H1 (cell line): ENCODE measurements around the gene NELL1. TPM values are rescaled to one million over a fixed set of nuclear protein-coding genes. Genes with fewer than 3 reads are reported as not detected.

ENCODE experiments used
- CTCF ChIA-PET: fragments of 300-600 bp; sonication (Branson Sonifier 250); formaldehyde crosslinking; loops from one replicate; lab custom pipeline; 2021; ENCODE audit not compliant: partially characterized antibody; lab: Charles Lee
- POLR2A ChIA-PET: fragments of 300-600 bp; sonication (Branson Sonifier 250); formaldehyde crosslinking; loops from one replicate; lab custom pipeline; 2021; ENCODE audit warnings: inconsistent platforms; ENCODE audit not compliant: partially characterized antibody; lab: Charles Lee
- DNase-seq, 2 experiments: peaks; one replicate each; pipeline versions ENCODE4 v3.0.0 to v3.0.0-alpha.2; 2010 to 2022; ENCODE audit warnings: low spot score in 2 of 2, low read depth in 1 of 2, mixed read lengths in 1 of 2
- FAIRE-seq: peaks from 2 replicates; lab custom pipeline; 2011; peaks lifted over from hg19 to GRCh38; lab: Jason Lieb, UNC
- H2AFZ ChIP-seq: 2 replicates; pipeline ENCODE4 v1.8.1; 2012; ENCODE audit warnings: low read length, inconsistent platforms
- H2AK5ac ChIP-seq: 2 replicates; pipeline ENCODE4 v1.6.1; 2013; ENCODE audit warnings: low read depth, low read length
- H2BK120ac ChIP-seq: replicated peaks from 2 replicates; pipeline ENCODE3; 2013; ENCODE audit warnings: low read depth, low read length, inconsistent platforms
- H2BK12ac ChIP-seq: 2 replicates; pipeline ENCODE4 v1.6.1; 2013; ENCODE audit warnings: low read depth, low read length
- H2BK15ac ChIP-seq: 2 replicates; pipeline ENCODE4 v1.6.1; 2013; ENCODE audit warnings: low read length
- H2BK20ac ChIP-seq: 2 replicates; pipeline ENCODE4 v1.6.1; 2013; ENCODE audit warnings: low read length
- H2BK5ac ChIP-seq: 2 replicates; pipeline ENCODE4 v1.6.1; 2013; ENCODE audit warnings: low read depth, low read length
- H3K14ac ChIP-seq: 2 replicates; pipeline ENCODE4 v1.6.1; 2013; ENCODE audit warnings: inconsistent platforms; ENCODE audit not compliant: insufficient read length
- H3K18ac ChIP-seq: 2 replicates; pipeline ENCODE4 v1.6.1; 2013; ENCODE audit warnings: low read length; ENCODE audit errors: extremely low read depth
- H3K23ac ChIP-seq: 2 replicates; pipeline ENCODE4 v1.6.1; 2013; ENCODE audit warnings: inconsistent platforms; ENCODE audit not compliant: insufficient read length
- H3K23me2 ChIP-seq: 2 replicates; pipeline ENCODE4 v1.6.1; 2013; ENCODE audit warnings: low read depth, low read length
- H3K27ac ChIP-seq: 2 replicates; pipeline ENCODE4 v1.6.1; 2011; ENCODE audit warnings: low read depth, low read length, inconsistent platforms
- H3K27me3 ChIP-seq, 4 experiments: replicated peaks in 1 of 4; 1 replicate in 1 of 4; 2 replicates in 3 of 4; pipeline versions ENCODE4 v1.6.1 to v1.8.1; 2011 to 2013; ENCODE audit warnings: low read length in 3 of 4, mild to moderate bottlenecking in 3 of 4, inconsistent platforms in 2 of 4, mixed read lengths in 2 of 4, moderate library complexity in 1 of 4; ENCODE audit not compliant: control insufficient read depth in 3 of 4, insufficient read depth in 3 of 4; ENCODE audit errors: extremely low read depth in 1 of 4
- H3K36me3 ChIP-seq, 4 experiments: 2 replicates each; pipeline versions ENCODE4 v1.6.1 to v1.8.1; 2011 to 2013; ENCODE audit warnings: mild to moderate bottlenecking in 4 of 4, low read length in 3 of 4, moderate library complexity in 2 of 4, control low read depth in 1 of 4, inconsistent platforms in 1 of 4; ENCODE audit not compliant: insufficient read depth in 4 of 4, control insufficient read depth in 2 of 4
- H3K4ac ChIP-seq: replicated peaks from 2 replicates; pipeline ENCODE3; 2013; ENCODE audit warnings: low read length, low read depth, mixed read lengths, inconsistent platforms; ENCODE audit not compliant: insufficient read length
- H3K4me1 ChIP-seq, 4 experiments: replicated peaks in 1 of 4; 1 replicate in 1 of 4; 2 replicates in 3 of 4; pipeline versions ENCODE4 v1.6.1 to v1.8.1; 2011 to 2013; ENCODE audit warnings: low read length in 3 of 4, inconsistent platforms in 2 of 4, mixed read lengths in 1 of 4; ENCODE audit not compliant: insufficient read depth in 4 of 4, control insufficient read depth in 3 of 4
- H3K4me2 ChIP-seq, 2 experiments: 2 replicates each; pipeline versions ENCODE4 v1.6.1 to v1.8.1; 2011 to 2013; ENCODE audit warnings: low read depth in 2 of 2, low read length in 2 of 2, control low read depth in 1 of 2, inconsistent platforms in 1 of 2, mild to moderate bottlenecking in 1 of 2; ENCODE audit not compliant: insufficient read depth in 1 of 2
- H3K4me3 ChIP-seq, 4 experiments: fragments of 200-600, 300-600 bp in 1 of 4; sonication (generic), shearing (Covaris generic), sonication (Bioruptor Twin) in 1 of 4; 2 replicates each; pipeline versions ENCODE4 v1.5.1 to v1.8.1; 2011 to 2016; ENCODE audit warnings: low read length in 4 of 4, low read depth in 3 of 4, control low read depth in 2 of 4, inconsistent platforms in 2 of 4, mild to moderate bottlenecking in 2 of 4, mixed read lengths in 1 of 4, moderate library complexity in 1 of 4; ENCODE audit not compliant: insufficient read depth in 2 of 4; ENCODE audit errors: extremely low read depth in 1 of 4
- H3K56ac ChIP-seq: replicated peaks from 2 replicates; pipeline ENCODE3; 2013; ENCODE audit warnings: low read depth, mild to moderate bottlenecking, mixed read lengths, low read length, inconsistent platforms; ENCODE audit not compliant: insufficient read length
- H3K79me1 ChIP-seq: 2 replicates; pipeline ENCODE4 v1.6.1; 2013; ENCODE audit warnings: low read depth, low read length, control low read depth
- H3K79me2 ChIP-seq, 2 experiments: 2 replicates each; pipeline versions ENCODE4 v1.6.1 to v1.8.1; 2012 to 2013; ENCODE audit warnings: low read length in 2 of 2, mild to moderate bottlenecking in 2 of 2, inconsistent platforms in 1 of 2; ENCODE audit not compliant: insufficient read depth in 2 of 2, control insufficient read depth in 1 of 2
- H3K9ac ChIP-seq, 4 experiments: replicated peaks in 1 of 4; 1 replicate in 1 of 4; 2 replicates in 3 of 4; pipeline versions ENCODE4 v1.6.1 to v1.8.1; 2011 to 2013; ENCODE audit warnings: low read depth in 3 of 4, low read length in 3 of 4, control low read depth in 2 of 4, mild to moderate bottlenecking in 2 of 4, moderate library complexity in 2 of 4, inconsistent platforms in 1 of 4; ENCODE audit errors: extremely low read depth in 1 of 4
- H3K9me3 ChIP-seq, 2 experiments: 2 replicates each; pipeline versions ENCODE4 v1.6.1 to v1.8.1; 2012 to 2013; ENCODE audit warnings: mild to moderate bottlenecking in 2 of 2, moderate library complexity in 2 of 2, control low read depth in 1 of 2, inconsistent platforms in 1 of 2, low read depth in 1 of 2, low read length in 1 of 2, mixed read lengths in 1 of 2; ENCODE audit not compliant: insufficient read depth in 2 of 2
- H4K20me1 ChIP-seq, 2 experiments: replicated peaks in 1 of 2; 2 replicates each; pipeline versions ENCODE3 to v1.8.1; 2011 to 2013; ENCODE audit warnings: inconsistent platforms in 2 of 2, low read length in 2 of 2, mild to moderate bottlenecking in 1 of 2; ENCODE audit not compliant: insufficient read depth in 2 of 2, control insufficient read depth in 1 of 2
- H4K5ac ChIP-seq: 2 replicates; pipeline ENCODE4 v1.6.1; 2013; ENCODE audit warnings: low read length, low read depth, mixed read lengths, inconsistent platforms; ENCODE audit not compliant: insufficient read length
- H4K8ac ChIP-seq: 2 replicates; pipeline ENCODE4 v1.8.0; 2013; ENCODE audit warnings: mild to moderate bottlenecking, moderate library complexity, low read length, inconsistent platforms; ENCODE audit not compliant: insufficient read depth; ENCODE audit errors: extremely low read depth
- H4K91ac ChIP-seq: replicated peaks from 2 replicates; pipeline ENCODE3; 2013; ENCODE audit warnings: low read length, mixed read lengths, inconsistent platforms; ENCODE audit not compliant: insufficient read length
- ATF3 ChIP-seq: IDR thresholded peaks from 2 replicates; pipeline ENCODE4 v1.6.1; 2011; ENCODE audit warnings: low read depth, mild to moderate bottlenecking, low read length; ENCODE audit not compliant: insufficient read depth
- CBX5 ChIP-seq: fragments of 300-800, 300-1000 bp; sonication (generic); IDR thresholded peaks from 2 replicates; pipeline ENCODE4 v1.7.1; 2016; ENCODE audit warnings: antibody characterized with exemption, low read length, low read depth
- CBX8 ChIP-seq: fragments of 300-800, 300-1000 bp; sonication (generic); IDR thresholded peaks from 2 replicates; pipeline ENCODE4 v1.7.1; 2016; ENCODE audit warnings: low read depth, low read length, borderline replicate concordance
- CEBPB ChIP-seq: IDR thresholded peaks from 2 replicates; pipeline ENCODE4 v1.6.1; 2012; ENCODE audit warnings: low read depth, low read length
- CTBP2 ChIP-seq: IDR thresholded peaks from 2 replicates; pipeline ENCODE4 v1.7.0; 2011; ENCODE audit warnings: borderline replicate concordance, mild to moderate bottlenecking, moderate library complexity, mixed read lengths, low read length; ENCODE audit not compliant: insufficient read depth, insufficient read length
- EGR1 ChIP-seq: IDR thresholded peaks from 2 replicates; pipeline ENCODE4 v1.6.1; 2011; ENCODE audit warnings: low read depth, low read length, borderline replicate concordance
- EP300 ChIP-seq, 2 experiments: IDR thresholded peaks; 1 replicate in 1 of 2; 2 replicates in 1 of 2; pipeline ENCODE4 v1.6.1; 2011 to 2012; ENCODE audit warnings: low read depth in 2 of 2, low read length in 2 of 2, mild to moderate bottlenecking in 2 of 2, borderline replicate concordance in 1 of 2, inconsistent platforms in 1 of 2, moderate library complexity in 1 of 2
- EZH2 ChIP-seq: fragments of 200-600 bp; sonication (generic); IDR thresholded peaks from 2 replicates; pipeline ENCODE4 v1.7.1; 2012; ENCODE audit warnings: low read depth, mild to moderate bottlenecking, moderate library complexity, low read length, inconsistent platforms; ENCODE audit not compliant: severe bottlenecking
- HDAC2 ChIP-seq, 2 experiments: fragments of 300-600 bp in 1 of 2; sonication (generic) in 1 of 2; IDR thresholded peaks; 2 replicates each; pipeline ENCODE4 v1.6.1; 2011 to 2012; ENCODE audit warnings: low read depth in 2 of 2, low read length in 2 of 2, mild to moderate bottlenecking in 2 of 2, moderate library complexity in 2 of 2, borderline replicate concordance in 1 of 2, inconsistent platforms in 1 of 2
- POLR2AphosphoS5 ChIP-seq: IDR thresholded peaks from 2 replicates; pipeline ENCODE4 v1.6.1; 2011; ENCODE audit warnings: low read depth, low read length
- RNF2 ChIP-seq: fragments of 200-900, 300-1000 bp; sonication (generic); IDR thresholded peaks from 2 replicates; pipeline ENCODE4 v1.7.1; 2016; ENCODE audit warnings: borderline replicate concordance, low read depth, mild to moderate bottlenecking, antibody characterized with exemption, low read length; ENCODE audit not compliant: poor library complexity, severe bottlenecking; ENCODE audit errors: missing control alignments
- SP2 ChIP-seq: IDR thresholded peaks from 2 replicates; pipeline ENCODE4 v1.6.1; 2012; ENCODE audit warnings: mild to moderate bottlenecking, low read length, inconsistent platforms
- SP4 ChIP-seq: IDR thresholded peaks from 2 replicates; pipeline ENCODE4 v1.6.1; 2012; ENCODE audit warnings: low read length, inconsistent platforms
- TCF12 ChIP-seq: IDR thresholded peaks from 2 replicates; pipeline ENCODE4 v1.6.1; 2011; ENCODE audit warnings: low read depth, mild to moderate bottlenecking, low read length
- WGBS, 2 experiments: shearing (Covaris generic) in 1 of 2; methylation state at CpG; one replicate each; pipeline versions ENCODE4 v1.1.6 to v1.1.7; 2013 to 2015; ENCODE audit warnings: low lambda C conversion rate in 2 of 2, mixed read lengths in 2 of 2, inconsistent platforms in 1 of 2, low coverage in 1 of 2, missing lambda C conversion rate in 1 of 2; ENCODE audit not compliant: insufficient replicate concordance in 2 of 2, insufficient coverage in 1 of 2, insufficient read length in 1 of 2; ENCODE audit errors: extremely low coverage in 1 of 2, missing lambda C conversion rate in 1 of 2; 5-methylcytosine and 5-hydroxymethylcytosine counted together
- polyA plus RNA-seq, 7 experiments: library from polyadenylated mRNA; depleted of rRNA in 3 of 7; stranded (reverse) in 5 of 7; unstranded in 2 of 7; fragments of >200 nt in 5 of 7; fragments of 200-250 nt in 2 of 7; gene quantifications; 1 replicate in 5 of 7; 2 replicates in 1 of 7; 4 replicates in 1 of 7; pipeline versions ENCODE4 v1.2.1 to v1.2.3, GENCODE V29; 2011 to 2013; ENCODE audit warnings: missing spikeins in 2 of 7, mixed read lengths in 2 of 7
- total RNA-seq: library from RNA; stranded (reverse); fragmentation: NEBNext Ultra II Directional; extraction: Animal tissue kit (Norgen Biotek cat#: 25700); gene quantifications from 2 replicates; pipeline ENCODE4 v1.2.1, GENCODE V29; 2021

Gene NELL1
- total and polyA plus RNA-seq, 2 of the 8 experiments (the other 6 are each of a cell fraction or from before 2014, with no cell fraction given): 0.21 TPM; not detected in 1

GRCh38 chr11:20771681-20772080 is 102.3 kb downstream of the NELL1 start:
- Histone ChIP-seq H3K27me3 (no peaks in the 10 kb centered on the region), H2BK15ac (no peak overlapping the region), H2BK12ac (no peak overlapping the region), H2BK20ac (no peak overlapping the region), H2AFZ (no peak overlapping the region), H3K79me1 (no peaks in the 10 kb centered on the region), H3K23me2 (no peaks in the 10 kb centered on the region), H4K5ac (no peak overlapping the region), H4K20me1 (no peaks in the 10 kb centered on the region), H3K4ac (no peak overlapping the region), H2AK5ac (no peak overlapping the region), H3K27ac (no peak overlapping the region), H3K14ac (no peak overlapping the region), H2BK120ac (no peak overlapping the region), H3K9me3 (no peaks in the 10 kb centered on the region), H3K79me2 (no peaks in the 10 kb centered on the region), H3K4me1 (no peaks in the 10 kb centered on the region), H4K91ac (no peak overlapping the region), H3K18ac (no peak overlapping the region), H3K36me3 (no peaks in the 10 kb centered on the region), H3K4me3 (no peak overlapping the region), H3K23ac (no peak overlapping the region), H4K8ac (no peak overlapping the region), H2BK5ac (no peak overlapping the region), H3K4me2 (no peak overlapping the region), H3K56ac (no peak overlapping the region), H3K9ac (no peak overlapping the region)
- ChIA-PET CTCF (no interaction called here), POLR2A (no interaction called here)
- WGBS, 2 experiments: 86% methylated on average over 3 of the region's 3 CpGs; no CpG with 5 or more reads in 1 of the 2 experiments
- FAIRE-seq (no peak), DNase-seq (no peak)
- no peak for TF ChIP-seq HDAC2 (IDR thresholded peaks at IDR 0.05; ENCODE audit: borderline replicate concordance in 1 of 2, low read depth in 2 of 2, low read length in 2 of 2)
- TF ChIP-seq RNF2: no peak
- TF ChIP-seq POLR2AphosphoS5: no peak
- TF ChIP-seq CBX5: no peak
- TF ChIP-seq SP4: no peak
- TF ChIP-seq EZH2: no peak
- no peak for TF ChIP-seq CEBPB
- no peak for TF ChIP-seq CTBP2
- TF ChIP-seq TCF12: no peak
- no peak for TF ChIP-seq EP300 (IDR thresholded peaks at IDR 0.05; ENCODE audit: borderline replicate concordance in 1 of 2, low read depth in 2 of 2, low read length in 2 of 2)
- TF ChIP-seq SP2: no peak
- no peak for TF ChIP-seq CBX8
- no peak for TF ChIP-seq EGR1
- TF ChIP-seq ATF3: no peak
